IMR-90 (cell line): ENCODE data around the gene PLCH2. TPM values are rescaled to one million over a fixed set of nuclear protein-coding genes. Genes with fewer than 3 reads are reported as not detected.

Experiments used
- CHD1 ChIP-seq: IDR thresholded peaks from 2 replicates; pipeline ENCODE4 v1.6.1; 2012; ENCODE audit warnings: low read depth, low read length, improper control_type of control experiment
- polyA plus RNA-seq, 3 experiments: library from polyadenylated mRNA; depleted of rRNA; stranded (reverse); fragments of >200 nt; gene quantifications; 2 replicates each; pipeline ENCODE4 v1.2.3, GENCODE V29; 2012; ENCODE audit warnings: low replicate concordance in 1 of 3
- total RNA-seq: library from RNA; depleted of rRNA; stranded (reverse); fragments of >200 nt; gene quantifications from 2 replicates; pipeline ENCODE4 v1.2.3, GENCODE V29; 2012
- TF ChIP-seq, protein P1 (sequence below): conservative IDR thresholded peaks from 2 replicates; pipeline ENCODE4 v1.5.1; 2012; ENCODE audit warnings: mild to moderate bottlenecking, low read depth, low read length, improper control_type of control experiment

PLCH2 gene
- total and polyA plus RNA-seq, 2 of the 4 experiments (the other 2 are of a cell fraction): 0.18 to 1.9 TPM

DNA sequence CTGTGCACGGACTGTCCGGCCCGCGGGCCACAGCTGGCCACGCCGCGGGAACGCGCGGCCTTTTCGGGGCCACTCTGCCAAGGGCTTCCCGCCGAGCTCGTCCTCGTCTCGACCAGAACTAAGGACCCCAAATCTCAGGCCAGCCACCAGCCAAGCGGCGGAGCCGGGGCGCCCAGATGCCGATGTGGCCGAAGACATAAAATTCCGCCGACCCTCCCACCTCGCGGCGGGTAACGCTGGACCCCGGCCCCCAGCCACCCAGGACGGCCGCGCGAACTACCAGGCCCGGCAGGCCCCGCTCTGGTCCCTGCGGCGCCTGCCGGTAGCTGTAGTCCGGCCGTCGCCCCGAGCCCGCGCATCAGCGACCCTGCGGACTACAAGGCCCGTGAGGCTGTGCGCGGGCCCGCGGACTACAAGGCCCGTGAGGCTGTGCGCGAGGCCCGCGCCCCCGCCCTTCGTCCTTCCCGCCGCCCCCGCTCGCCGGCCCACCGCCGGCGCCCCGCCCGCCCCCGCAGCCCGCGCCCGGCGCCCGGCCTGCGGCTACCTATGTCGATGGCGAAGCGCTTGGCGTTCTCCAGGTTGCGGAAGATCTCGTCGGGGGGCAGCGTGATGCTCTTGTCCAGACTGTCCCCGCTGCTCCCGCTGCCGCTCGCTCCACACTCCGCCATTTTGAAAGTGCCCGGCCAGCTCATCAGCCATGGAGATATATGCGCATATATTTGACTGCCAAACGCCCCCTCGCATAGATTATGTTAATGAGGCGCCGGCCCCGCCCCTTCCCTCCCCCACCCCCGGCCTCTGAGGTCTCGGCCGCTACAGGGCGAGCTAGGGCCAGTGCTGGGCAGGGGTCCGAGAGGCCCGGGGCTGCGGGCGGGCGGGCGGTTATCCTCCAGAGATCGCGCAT, 50.1 kb downstream of the PLCH2 start, which contains the start of gene PANK4 (continued):
- TF ChIP-seq, protein P1, sequence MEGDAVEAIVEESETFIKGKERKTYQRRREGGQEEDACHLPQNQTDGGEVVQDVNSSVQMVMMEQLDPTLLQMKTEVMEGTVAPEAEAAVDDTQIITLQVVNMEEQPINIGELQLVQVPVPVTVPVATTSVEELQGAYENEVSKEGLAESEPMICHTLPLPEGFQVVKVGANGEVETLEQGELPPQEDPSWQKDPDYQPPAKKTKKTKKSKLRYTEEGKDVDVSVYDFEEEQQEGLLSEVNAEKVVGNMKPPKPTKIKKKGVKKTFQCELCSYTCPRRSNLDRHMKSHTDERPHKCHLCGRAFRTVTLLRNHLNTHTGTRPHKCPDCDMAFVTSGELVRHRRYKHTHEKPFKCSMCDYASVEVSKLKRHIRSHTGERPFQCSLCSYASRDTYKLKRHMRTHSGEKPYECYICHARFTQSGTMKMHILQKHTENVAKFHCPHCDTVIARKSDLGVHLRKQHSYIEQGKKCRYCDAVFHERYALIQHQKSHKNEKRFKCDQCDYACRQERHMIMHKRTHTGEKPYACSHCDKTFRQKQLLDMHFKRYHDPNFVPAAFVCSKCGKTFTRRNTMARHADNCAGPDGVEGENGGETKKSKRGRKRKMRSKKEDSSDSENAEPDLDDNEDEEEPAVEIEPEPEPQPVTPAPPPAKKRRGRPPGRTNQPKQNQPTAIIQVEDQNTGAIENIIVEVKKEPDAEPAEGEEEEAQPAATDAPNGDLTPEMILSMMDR: no peak
- TF ChIP-seq CHD1: no peak; the same call in 1 of the 2 replicates
